Natural killer cell (primary cell): ENCODE results near the gene RAD51B. TPM values are rescaled to one million over a fixed set of nuclear protein-coding genes. Genes with fewer than 3 reads are reported as not detected.

Experiments
- ATAC-seq, 3 donors: fragments of 150-1000 bp in 2 of 3; fragments of 200-7000 bp in 1 of 3; cut with Tn5 transposase; 1 replicate in 1 of 3; 2 replicates in 2 of 3; pipeline ENCODE4 v1.10.0; 2021; ENCODE audit warnings: mild to moderate bottlenecking in 2 of 3, moderate library complexity in 2 of 3
- DNase-seq, 2 donors: peaks; one replicate each; pipeline versions ENCODE4 v3.0.0 to v3.0.0-alpha.2; 2013 to 2021; ENCODE audit warnings: mixed read lengths in 1 of 2
- H3K27ac ChIP-seq: one replicate; pipeline ENCODE4 v1.5.1; 2013; ENCODE audit warnings: mild to moderate bottlenecking, low read length
- H3K27me3 ChIP-seq: one replicate; pipeline ENCODE4 v1.6.1; 2013; ENCODE audit warnings: low read length; ENCODE audit not compliant: control insufficient read depth, insufficient read depth
- H3K36me3 ChIP-seq: one replicate; pipeline ENCODE4 v1.6.1; 2013; ENCODE audit warnings: low read length; ENCODE audit not compliant: control insufficient read depth, insufficient read depth
- H3K4me1 ChIP-seq: one replicate; pipeline ENCODE4 v1.6.1; 2013; ENCODE audit warnings: low read length; ENCODE audit not compliant: control insufficient read depth, insufficient read depth
- H3K4me3 ChIP-seq: one replicate; pipeline ENCODE4 v1.5.1; 2013; ENCODE audit warnings: low read length
- H3K9me3 ChIP-seq: one replicate; pipeline ENCODE4 v1.6.1; 2013; ENCODE audit warnings: low read length; ENCODE audit not compliant: control insufficient read depth, insufficient read depth
- H3K27ac Mint-ChIP-seq, 2 donors: one replicate each; pipeline ENCODE4 v1.8.0; 2022; ENCODE audit warnings: mild to moderate bottlenecking in 2 of 2, mixed read lengths in 2 of 2, moderate library complexity in 1 of 2
- H3K27me3 Mint-ChIP-seq, 2 donors: one replicate each; pipeline ENCODE4 v1.8.0; 2022; ENCODE audit warnings: low read depth in 2 of 2, mixed read lengths in 2 of 2
- H3K36me3 Mint-ChIP-seq: one replicate; pipeline ENCODE4 v1.8.0; 2022; ENCODE audit warnings: mixed read lengths
- H3K4me1 Mint-ChIP-seq, 2 donors: one replicate each; pipeline ENCODE4 v1.8.0; 2022; ENCODE audit warnings: mixed read lengths in 2 of 2
- H3K4me3 Mint-ChIP-seq: one replicate; pipeline ENCODE4 v1.8.0; 2022; ENCODE audit warnings: mild to moderate bottlenecking, moderate library complexity, mixed read lengths
- H3K9me3 Mint-ChIP-seq, 2 donors: one replicate each; pipeline ENCODE4 v1.8.0; 2022; ENCODE audit warnings: mixed read lengths in 2 of 2
- WGBS: methylation state at CpG from one replicate; pipeline ENCODE4 v1.1.7; 2013; ENCODE audit warnings: missing lambda C conversion rate; ENCODE audit not compliant: insufficient coverage; 5-methylcytosine and 5-hydroxymethylcytosine counted together
- intact Hi-C: fragments of 100-400 bp; cut with micrococcal nuclease; formaldehyde crosslinking; loops from one replicate; pipeline ENCODE4 v1.14.2; 2022
- total RNA-seq, 4 donors: library from RNA; stranded (reverse); fragments of 120-200 nt in 1 of 4; gene quantifications; one replicate each; pipeline versions ENCODE4 v1.2.3 to v1.2.4, GENCODE V29; 2013 to 2022
- TF ChIP-seq, protein P1 (sequence below): fragments of 200-600 bp; IDR thresholded peaks from one replicate; pipeline ENCODE4 v1.8.0; 2022; ENCODE audit warnings: antibody characterized with exemption

RAD51B gene
- total RNA-seq, 3 donors from 2014 or later (not counting 1 experiment from before 2014, with no cell fraction given): 28.1 to 37.6 (median 28.6) TPM

GRCh38 chr14:68305738-68306137 lies 486.2 kb downstream of the RAD51B start:
- H3K36me3 Mint-ChIP-seq: peaks cover 7% of the 10 kb centered on the region
- DNase-seq (no peak), ATAC-seq (no peak)
- peaks cover 3 to 6% of the 10 kb centered on the region in 2 donors for H3K9me3 Mint-ChIP-seq
- Histone ChIP-seq H3K4me1 (no peaks in the 10 kb centered on the region), H3K27me3 (no peaks in the 10 kb centered on the region), H3K9me3 (peaks cover 4% of the 10 kb centered on the region), H3K4me3 (no peak overlapping the region), H3K27ac (no peak overlapping the region), H3K36me3 (no peaks in the 10 kb centered on the region)
- WGBS: 90% methylated on average over 2 of the region's 4 CpGs
- no peak overlapping the region for H3K4me3 Mint-ChIP-seq
- H3K4me1 Mint-ChIP-seq: peaks cover 6 to 20% of the 10 kb centered on the region in 2 donors
- H3K27ac Mint-ChIP-seq: no peak overlapping the region
- no peaks in the 10 kb centered on the region for H3K27me3 Mint-ChIP-seq
- intact Hi-C loops: no loop called here
- TF ChIP-seq, protein P1, sequence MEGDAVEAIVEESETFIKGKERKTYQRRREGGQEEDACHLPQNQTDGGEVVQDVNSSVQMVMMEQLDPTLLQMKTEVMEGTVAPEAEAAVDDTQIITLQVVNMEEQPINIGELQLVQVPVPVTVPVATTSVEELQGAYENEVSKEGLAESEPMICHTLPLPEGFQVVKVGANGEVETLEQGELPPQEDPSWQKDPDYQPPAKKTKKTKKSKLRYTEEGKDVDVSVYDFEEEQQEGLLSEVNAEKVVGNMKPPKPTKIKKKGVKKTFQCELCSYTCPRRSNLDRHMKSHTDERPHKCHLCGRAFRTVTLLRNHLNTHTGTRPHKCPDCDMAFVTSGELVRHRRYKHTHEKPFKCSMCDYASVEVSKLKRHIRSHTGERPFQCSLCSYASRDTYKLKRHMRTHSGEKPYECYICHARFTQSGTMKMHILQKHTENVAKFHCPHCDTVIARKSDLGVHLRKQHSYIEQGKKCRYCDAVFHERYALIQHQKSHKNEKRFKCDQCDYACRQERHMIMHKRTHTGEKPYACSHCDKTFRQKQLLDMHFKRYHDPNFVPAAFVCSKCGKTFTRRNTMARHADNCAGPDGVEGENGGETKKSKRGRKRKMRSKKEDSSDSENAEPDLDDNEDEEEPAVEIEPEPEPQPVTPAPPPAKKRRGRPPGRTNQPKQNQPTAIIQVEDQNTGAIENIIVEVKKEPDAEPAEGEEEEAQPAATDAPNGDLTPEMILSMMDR: no peak

DNA sequence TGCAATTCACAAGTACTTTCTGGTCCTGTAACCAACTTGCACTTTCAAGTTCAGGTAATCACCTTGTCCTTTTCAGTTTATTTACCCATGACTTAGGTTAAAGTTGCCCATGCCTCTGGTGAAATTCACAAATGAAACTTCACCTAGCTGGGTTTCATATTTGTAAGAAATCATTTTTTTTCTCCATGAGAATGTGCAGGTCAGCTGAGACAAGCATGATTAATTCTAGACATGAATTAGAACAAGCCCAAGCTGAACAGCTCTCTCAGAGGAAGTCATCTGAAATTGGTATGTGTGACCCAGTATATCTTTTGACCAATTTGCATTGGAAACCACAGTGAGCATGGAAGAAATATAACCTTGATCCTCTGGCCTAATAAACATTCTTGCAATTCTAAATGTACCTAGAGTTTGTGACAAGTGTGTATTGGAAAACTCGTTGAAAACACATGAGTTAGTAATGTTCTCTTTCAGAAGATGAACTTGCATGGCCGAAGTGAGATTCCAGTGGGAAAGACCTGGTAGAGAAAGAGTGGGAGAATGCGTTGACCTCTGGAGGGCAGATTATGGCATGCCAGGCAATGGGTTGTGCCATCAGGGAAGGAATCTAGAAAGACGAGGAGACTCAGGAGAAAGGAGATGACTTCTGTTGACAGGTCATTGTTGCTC lies 486.8 kb downstream of the RAD51B start:
- H3K27me3 Mint-ChIP-seq: no peaks in the 10 kb centered on the region
- Histone ChIP-seq H3K36me3 (no peaks in the 10 kb centered on the region), H3K27me3 (no peaks in the 10 kb centered on the region), H3K4me1 (no peaks in the 10 kb centered on the region), H3K4me3 (no peak overlapping the region), H3K27ac (no peak overlapping the region), H3K9me3 (peaks cover 4% of the 10 kb centered on the region)
- peaks cover 6 to 16% of the 10 kb centered on the region in 2 donors for H3K4me1 Mint-ChIP-seq
- intact Hi-C loops: no loop called here
- no peak overlapping the region for H3K27ac Mint-ChIP-seq
- peaks cover 3 to 6% of the 10 kb centered on the region in 2 donors for H3K9me3 Mint-ChIP-seq
- no peak for DNase-seq
- no peak for ATAC-seq
- WGBS: 91% methylated on average over 4 of the region's 4 CpGs
- peaks cover 7% of the 10 kb centered on the region for H3K36me3 Mint-ChIP-seq
- H3K4me3 Mint-ChIP-seq: no peak overlapping the region
- TF ChIP-seq, protein P1: no peak

- Mint-ChIP-seq H3K9me3 (peaks cover 2 to 4% of the 10 kb centered on the region in 2 donors), H3K4me3 (no peak overlapping the region), H3K36me3 (peaks cover 3% of the 10 kb centered on the region), H3K27ac (no peak overlapping the region), H3K27me3 (no peaks in the 10 kb centered on the region), H3K4me1 (peaks cover 6 to 16% of the 10 kb centered on the region in 2 donors)
- Histone ChIP-seq H3K4me3 (no peak overlapping the region), H3K36me3 (no peaks in the 10 kb centered on the region), H3K27ac (no peak overlapping the region), H3K9me3 (peaks cover 2% of the 10 kb centered on the region), H3K4me1 (no peaks in the 10 kb centered on the region), H3K27me3 (no peaks in the 10 kb centered on the region)
- intact Hi-C loops: no loop called here
- TF ChIP-seq, protein P1: no peak
- 95% methylated on average over 8 of the region's 8 CpGs for WGBS
- ATAC-seq (no peak), DNase-seq (no peak)
Observed at GRCh38 chr14:68306934-68307789, 487.6 kb downstream of the RAD51B start.
